Adrenal gland (tissue), 12 donors: Measurements from ENCODE around the gene ARPP21. TPM values are rescaled to one million over a fixed set of nuclear protein-coding genes. Genes with fewer than 3 reads are reported as not detected.

Experiments
- DNase-seq, 7 donors: peaks; one replicate each; pipeline ENCODE4 v3.0.0-alpha.2; 2019 to 2020
- H3K27ac ChIP-seq, 5 donors: fragments of 200-600 bp; sonication (generic) in 4 of 5; 1 replicate in 3 of 5; 2 replicates in 2 of 5; pipeline versions ENCODE4 v1.5.1 to v1.8.0; 2016 to 2020; ENCODE audit warnings: mild to moderate bottlenecking in 1 of 5
- H3K27me3 ChIP-seq: fragments of 200-600 bp; 2 replicates; pipeline ENCODE4 v1.8.0; 2021
- H3K36me3 ChIP-seq, 2 donors: fragments of 200-600 bp; replicated peaks in 1 of 2; 1 replicate in 1 of 2; 2 replicates in 1 of 2; pipeline versions ENCODE4 v1.5.1 to v1.8.0; 2018 to 2022
- H3K4me1 ChIP-seq, 2 donors: fragments of 200-600 bp; replicated peaks in 1 of 2; 1 replicate in 1 of 2; 2 replicates in 1 of 2; pipeline versions ENCODE4 v1.5.1 to v1.8.0; 2018 to 2021
- H3K4me3 ChIP-seq, 4 donors: fragments of 200-600 bp; sonication (generic) in 3 of 4; one replicate each; pipeline ENCODE4 v1.5.1; 2016 to 2018
- H3K9me3 ChIP-seq, 3 donors: fragments of 200-600 bp; sonication (generic) in 1 of 3; replicated peaks in 1 of 3; 1 replicate in 2 of 3; 2 replicates in 1 of 3; pipeline versions ENCODE4 v1.5.1 to v1.8.0; 2016 to 2021
- POLR2A ChIP-seq, 2 donors: fragments of 450-650 bp; IDR thresholded peaks; one replicate each; pipeline ENCODE4 v1.6.1; 2017; ENCODE audit warnings: antibody characterized with exemption in 2 of 2, mild to moderate bottlenecking in 2 of 2, moderate library complexity in 1 of 2
- WGBS, 4 donors: extraction: QIAGEN DNeasy Blood & Tissue Kit in 2 of 4; methylation state at CpG; one replicate each; pipeline versions ENCODE4 v1.1.5 to v1.1.7; 2013 to 2017; 5-methylcytosine and 5-hydroxymethylcytosine counted together
- intact Hi-C, 2 donors: fragments of 100-400 bp; cut with DNase I; formaldehyde crosslinking; loops; one replicate each; pipeline versions ENCODE4 v1.14.1 to v1.15.0; 2022 to 2023
- polyA plus RNA-seq, 3 donors: library from polyadenylated mRNA; stranded (reverse); fragments of 200-250 nt in 2 of 3; fragments of 350-450 nt in 1 of 3; fragmentation: Illumina TruSeq in 1 of 3; extraction: RNeasy Lipid Tissue Mini Kit (QIAGEN cat#74804) in 1 of 3; gene quantifications; one replicate each; pipeline ENCODE4 v1.2.3, GENCODE V29; 2013 to 2014
- total RNA-seq, 9 donors: library from RNA; depleted of rRNA in 4 of 9; stranded (reverse); fragments of >200 nt in 4 of 9; fragments of 120-200 nt in 1 of 9; fragmentation: NEBNext Ultra II Directional in 1 of 9; extraction: Animal tissue kit (Norgen Biotek cat#: 25700) in 1 of 9; gene quantifications; one replicate each; pipeline versions ENCODE4 v1.1.0 to v1.2.4, GENCODE V29; 2013 to 2023
- TF ChIP-seq, protein P1 (sequence below), 6 experiments: fragments of 450-650 bp in 4 of 6; fragments of 200-600 bp in 2 of 6; sonication (generic) in 1 of 6; IDR thresholded peaks; 1 replicate in 5 of 6; 2 replicates in 1 of 6; pipeline versions ENCODE4 v1.5.1 to v1.8.0; 2016 to 2021; ENCODE audit warnings: antibody characterized with exemption in 6 of 6, mild to moderate bottlenecking in 2 of 6, moderate library complexity in 1 of 6
- donor health status: healthy with polysubstance abuse.
- donor health status: Bipolar disorder and iron deficiency.
- donor health status: DM: yes; HTN: yes; CAD: no.
- donor health status: DM: no; HTN: no; CAD: no.
- donor health status: DM: no; HTN: no; CAD: no.
- donor health status: DM: yes; HTN: yes; CAD: no.

ARPP21 gene
- total and polyA plus RNA-seq, 12 donors, result 0.32 to 0.79 (median 0.72) TPM; not detected in 9

DNA sequence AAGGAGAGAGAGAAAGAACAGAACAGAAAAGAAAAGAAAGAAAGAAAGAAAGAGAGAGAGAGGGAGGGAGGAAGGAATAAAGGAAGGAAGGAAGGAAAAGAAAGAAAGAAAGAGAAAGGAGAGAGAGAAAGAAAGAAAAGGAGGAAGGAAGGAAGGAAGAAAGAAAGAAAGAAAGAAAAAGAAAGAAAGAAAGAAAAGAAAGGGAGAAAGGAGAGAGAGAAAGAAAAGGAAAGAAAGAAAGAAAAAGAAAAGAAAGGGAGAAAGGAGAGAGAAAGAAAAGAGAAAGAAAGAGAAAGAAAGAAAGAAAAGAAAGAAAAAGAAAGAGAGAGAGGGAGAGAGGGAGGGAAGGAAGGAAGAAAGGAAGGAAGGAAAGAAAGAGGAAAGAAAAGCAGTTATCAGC is 108.8 kb downstream of the ARPP21 start:
- Histone ChIP-seq H3K27ac (no peak overlapping the region), H3K4me1 (no peaks in the 10 kb centered on the region), H3K27me3 (no peaks in the 10 kb centered on the region), H3K4me3 (no peak overlapping the region), H3K36me3 (no peaks in the 10 kb centered on the region), H3K9me3 (no peaks in the 10 kb centered on the region)
- TF ChIP-seq, protein P1, sequence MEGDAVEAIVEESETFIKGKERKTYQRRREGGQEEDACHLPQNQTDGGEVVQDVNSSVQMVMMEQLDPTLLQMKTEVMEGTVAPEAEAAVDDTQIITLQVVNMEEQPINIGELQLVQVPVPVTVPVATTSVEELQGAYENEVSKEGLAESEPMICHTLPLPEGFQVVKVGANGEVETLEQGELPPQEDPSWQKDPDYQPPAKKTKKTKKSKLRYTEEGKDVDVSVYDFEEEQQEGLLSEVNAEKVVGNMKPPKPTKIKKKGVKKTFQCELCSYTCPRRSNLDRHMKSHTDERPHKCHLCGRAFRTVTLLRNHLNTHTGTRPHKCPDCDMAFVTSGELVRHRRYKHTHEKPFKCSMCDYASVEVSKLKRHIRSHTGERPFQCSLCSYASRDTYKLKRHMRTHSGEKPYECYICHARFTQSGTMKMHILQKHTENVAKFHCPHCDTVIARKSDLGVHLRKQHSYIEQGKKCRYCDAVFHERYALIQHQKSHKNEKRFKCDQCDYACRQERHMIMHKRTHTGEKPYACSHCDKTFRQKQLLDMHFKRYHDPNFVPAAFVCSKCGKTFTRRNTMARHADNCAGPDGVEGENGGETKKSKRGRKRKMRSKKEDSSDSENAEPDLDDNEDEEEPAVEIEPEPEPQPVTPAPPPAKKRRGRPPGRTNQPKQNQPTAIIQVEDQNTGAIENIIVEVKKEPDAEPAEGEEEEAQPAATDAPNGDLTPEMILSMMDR (IDR thresholded peaks at IDR 0.05), result no peak
- no peak for TF ChIP-seq POLR2A (IDR thresholded peaks at IDR 0.05)
- no peak for DNase-seq
- intact Hi-C loops, result no loop called here

DNA sequence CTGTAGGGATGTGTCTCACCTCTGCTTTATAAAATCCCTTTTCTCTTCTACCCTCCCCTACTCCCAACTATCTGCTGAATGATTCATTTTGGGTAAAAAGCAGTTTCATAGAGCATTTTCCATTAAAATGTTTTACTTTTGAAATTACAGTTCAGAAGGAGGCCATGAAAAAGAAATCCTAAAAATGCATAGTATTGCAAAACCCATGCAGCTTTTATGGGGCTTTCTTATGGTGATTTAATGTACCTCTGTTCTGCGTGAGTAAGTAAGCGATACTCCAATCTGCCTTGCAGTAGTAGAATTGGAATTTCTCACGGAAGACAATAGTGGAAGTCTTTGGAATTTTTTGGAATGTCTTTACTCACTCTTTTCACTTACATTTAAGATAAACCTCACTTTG is 111.9 kb downstream of the ARPP21 start:
- no peaks in the 10 kb centered on the region for H3K27me3 ChIP-seq
- DNase-seq, result no peak
- TF ChIP-seq, protein P1 (IDR thresholded peaks at IDR 0.05), result no peak
- no peak for TF ChIP-seq POLR2A (IDR thresholded peaks at IDR 0.05)
- H3K9me3 ChIP-seq, result no peaks in the 10 kb centered on the region
- H3K27ac ChIP-seq, result no peak overlapping the region
- intact Hi-C loops, result no loop called here
- no peaks in the 10 kb centered on the region for H3K36me3 ChIP-seq
- 83 to 93% (median 87%) methylated on average over 3 of the region's 3 CpGs for WGBS, 4 donors
- H3K4me1 ChIP-seq, result no peaks in the 10 kb centered on the region
- H3K4me3 ChIP-seq, result no peak overlapping the region

DNA sequence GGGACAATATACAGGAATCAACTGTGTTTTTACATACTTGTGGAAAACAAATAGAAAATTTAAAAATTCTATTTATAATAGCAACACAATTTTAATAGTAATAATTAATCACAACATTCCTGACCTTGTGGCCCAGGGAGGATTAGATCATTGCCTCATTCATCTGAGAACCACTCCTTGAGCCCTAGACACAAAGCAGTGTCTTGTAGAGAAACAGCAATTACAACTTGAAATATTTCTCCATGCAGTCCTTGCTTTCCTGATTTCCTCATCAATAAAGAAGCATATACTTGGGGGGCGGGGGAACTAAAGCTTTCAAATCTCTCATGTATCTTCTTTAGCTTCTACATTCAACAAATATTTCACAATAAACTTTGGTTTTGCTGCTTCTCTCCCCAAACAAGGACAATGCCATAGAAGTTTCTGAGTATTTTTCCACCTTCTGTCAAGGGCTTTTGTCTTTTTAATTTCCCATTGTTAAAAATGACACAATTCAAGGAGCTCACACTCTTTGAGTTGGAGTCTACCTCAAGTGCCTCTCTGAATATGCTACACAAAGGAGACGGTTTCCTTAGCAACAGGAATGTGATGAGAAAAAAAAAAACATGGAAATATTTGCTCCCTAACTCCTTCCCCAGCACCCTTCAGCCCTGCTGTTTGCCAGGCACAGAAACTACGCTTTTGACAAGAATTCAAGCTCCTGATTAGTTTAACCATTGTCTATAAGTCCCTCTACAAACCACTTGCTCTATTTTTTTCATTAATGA is 118.8 kb downstream of the ARPP21 start:
- H3K27me3 ChIP-seq, result no peaks in the 10 kb centered on the region
- no peaks in the 10 kb centered on the region for H3K36me3 ChIP-seq
- no peaks in the 10 kb centered on the region for H3K9me3 ChIP-seq
- intact Hi-C loops, result no loop called here
- no peak for DNase-seq
- H3K4me1 ChIP-seq, result no peaks in the 10 kb centered on the region
- no peak overlapping the region for H3K27ac ChIP-seq
- 52 to 64% (median 61%) methylated on average over 3 of the region's 3 CpGs for WGBS, 4 donors
- TF ChIP-seq, protein P1 (IDR thresholded peaks at IDR 0.05), result no peak
- no peak for TF ChIP-seq POLR2A (IDR thresholded peaks at IDR 0.05)
- H3K4me3 ChIP-seq, result no peak overlapping the region

DNA sequence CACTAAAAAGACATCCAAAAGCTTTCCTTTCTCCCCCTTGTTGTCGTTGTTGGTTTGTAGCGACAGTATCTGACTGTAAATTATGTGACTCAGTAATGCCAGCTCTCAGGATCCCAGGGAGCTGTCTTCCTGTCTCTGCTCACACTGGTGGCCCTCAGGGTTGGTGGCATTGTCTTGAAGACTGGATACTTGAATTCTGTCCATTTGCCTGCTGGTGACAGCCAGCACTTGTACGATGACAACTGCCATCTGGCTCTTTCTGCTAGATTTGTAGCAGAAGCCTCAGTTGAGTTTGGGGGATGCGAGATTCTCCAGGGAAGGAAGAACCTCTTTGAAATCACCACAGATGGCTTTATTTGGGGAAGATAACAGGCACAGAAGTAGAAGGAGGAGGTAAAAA is 120.8 kb downstream of the ARPP21 start:
- intact Hi-C loops, result no loop called here
- Histone ChIP-seq H3K9me3 (no peaks in the 10 kb centered on the region), H3K27me3 (no peaks in the 10 kb centered on the region), H3K4me1 (no peaks in the 10 kb centered on the region), H3K4me3 (no peak overlapping the region), H3K27ac (no peak overlapping the region), H3K36me3 (no peaks in the 10 kb centered on the region)
- 55 to 68% (median 61%) methylated on average over 4 of the region's 4 CpGs for WGBS, 4 donors
- no peak for TF ChIP-seq POLR2A (IDR thresholded peaks at IDR 0.05)
- TF ChIP-seq, protein P1 (IDR thresholded peaks at IDR 0.05), result no peak
- no peak for DNase-seq
